HG03025 (cell line): Measurements from ENCODE around the gene ANXA11.
A peak's percentile ranks its signal among the peaks of the same experiment; 100 is the strongest.
"Not testable (repeated sequence)": the region's sequence is repeated elsewhere in the genome, so short reads cannot be mapped to it uniquely, and the experiment has no call there.

Experiments
- ATAC-seq: cut with Tn5 transposase; IDR thresholded peaks from one replicate; pipeline ENCODE4 v1.9.1; 2021; ENCODE audit warnings: mild to moderate bottlenecking, moderate library complexity; ENCODE audit not compliant: unreplicated experiment, low FRiP score

Gene ANXA11

GRCh38 chr10:80149123-80149522 is 56.2 kb downstream of the ANXA11 start:
- ATAC-seq, result no peak

- no peak for ATAC-seq
Observed at GRCh38 chr10:80148166-80148805, 57.1 kb downstream of the ANXA11 start.

GRCh38 chr10:80146918-80147317 is 58.4 kb downstream of the ANXA11 start:
- no peak for ATAC-seq

- not testable (repeated sequence) for ATAC-seq
Observed at GRCh38 chr10:80145406-80146308, 59.7 kb downstream of the ANXA11 start.

- ATAC-seq, result peak; percentile 34
Observed at GRCh38 chr10:80144696-80145131, 60.6 kb downstream of the ANXA11 start.

GRCh38 chr10:80144067-80144695 is 61.2 kb downstream of the ANXA11 start:
- ATAC-seq, result peak; percentile 33

- no peak for ATAC-seq
Observed at GRCh38 chr10:80141696-80142460, 63.5 kb downstream of the ANXA11 start.

- no peak for ATAC-seq
Observed at GRCh38 chr10:80140251-80140650, 65.1 kb downstream of the ANXA11 start.

GRCh38 chr10:80139265-80139664 is 66.1 kb downstream of the ANXA11 start:
- ATAC-seq, result no peak

- ATAC-seq, result no peak
Observed at GRCh38 chr10:80137920-80138319, 67.4 kb downstream of the ANXA11 start.

GRCh38 chr10:80137031-80137862 is 68.1 kb downstream of the ANXA11 start:
- ATAC-seq, result no peak

GRCh38 chr10:80136134-80136571 is 69.2 kb downstream of the ANXA11 start:
- ATAC-seq, result no peak

- ATAC-seq, result not testable (repeated sequence)
Observed at GRCh38 chr10:80133687-80134086, 71.7 kb downstream of the ANXA11 start.

- ATAC-seq, result no peak
Observed at GRCh38 chr10:80133206-80133605, 72.1 kb downstream of the ANXA11 start.

- ATAC-seq, result no peak
Observed at GRCh38 chr10:80132299-80133139, 72.8 kb downstream of the ANXA11 start, which contains the start of gene PLAC9. TSS of gene PLAC9 (plus strand) at chr10:80132730. CDS start at chr10:80132763, 33 bp downstream.

GRCh38 chr10:80131499-80131901 is 73.8 kb downstream of the ANXA11 start:
- ATAC-seq, result no peak

GRCh38 chr10:80126876-80127275 is 78.5 kb downstream of the ANXA11 start:
- ATAC-seq, result no peak

GRCh38 chr10:80122746-80123145 is 82.6 kb downstream of the ANXA11 start:
- ATAC-seq, result no peak
